ENCODE results near the gene NMT1. TPM values are rescaled to one million over a fixed set of nuclear protein-coding genes. Genes with fewer than 3 reads are reported as not detected.

The NMT1 gene
- total RNA-seq, 2 experiments from 2014 or later = 61.1 to 62.2 TPM

DNA sequence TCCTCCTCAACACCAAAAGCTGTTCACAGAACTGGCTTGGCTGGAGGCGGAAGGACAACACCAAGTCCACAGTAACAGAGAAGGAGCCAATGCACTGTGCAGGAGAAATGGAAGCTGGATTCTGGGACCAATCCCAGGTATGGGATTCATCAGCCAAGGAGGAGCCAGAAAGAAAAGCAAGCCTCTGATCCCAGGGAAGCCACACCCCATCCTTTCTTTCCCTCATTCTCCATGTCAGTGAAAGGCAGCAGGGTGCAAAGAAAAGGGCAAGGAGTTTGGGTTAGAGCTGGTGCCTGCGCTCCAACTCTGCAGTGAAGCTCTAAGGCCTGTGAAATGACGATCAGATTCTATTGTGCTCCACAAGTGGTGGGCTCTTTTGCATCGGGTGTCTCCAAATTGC is 20.7 kb upstream of the NMT1 start:
- Mint-ChIP-seq H3K9me3 (no peaks in the 10 kb centered on the region), H3K36me3 (ENCODE audit: low read depth) (peaks cover 8% of the 10 kb centered on the region), H3K4me1 (ENCODE audit: low read depth) (peaks cover 8% of the 10 kb centered on the region), H3K27ac (no peak overlapping the region), H3K27me3 (no peaks in the 10 kb centered on the region), H3K4me3 (no peak overlapping the region)
- peaks cover 23% of the 10 kb centered on the region for H3K4me1 ChIP-seq (ENCODE audit: insufficient read depth, low read length)
- intact Hi-C loops (cut with DNase I, micrococcal nuclease) = no loop called here
- DNase-seq (no peak), ATAC-seq (ENCODE audit: poor library complexity) (no peak)
- no peaks in the 10 kb centered on the region for H3K9me3 ChIP-seq (ENCODE audit: control insufficient read depth in 1 of 2, insufficient read depth in 1 of 2, low read length in 2 of 2)
- no peak overlapping the region for H3K27ac ChIP-seq (ENCODE audit: low read depth in 1 of 2, low read length in 2 of 2)
- no peak overlapping the region for H3K4me3 ChIP-seq (ENCODE audit: low read length)
- H3K27me3 ChIP-seq (ENCODE audit: control insufficient read depth in 1 of 2, insufficient read depth in 2 of 2, low read length in 2 of 2) = no peaks in the 10 kb centered on the region
- ChIA-PET POLR2A (interaction anchor here (2.9 kb wide), 1 partner anchor 10 kb away, joined by 10 read pairs; the partner anchor contains the start of gene DCAKD), CTCF (no interaction called here)
- H3K36me3 ChIP-seq (ENCODE audit: insufficient read depth, low read length) = peaks cover 2% of the 10 kb centered on the region
- TF ChIP-seq, protein P1, sequence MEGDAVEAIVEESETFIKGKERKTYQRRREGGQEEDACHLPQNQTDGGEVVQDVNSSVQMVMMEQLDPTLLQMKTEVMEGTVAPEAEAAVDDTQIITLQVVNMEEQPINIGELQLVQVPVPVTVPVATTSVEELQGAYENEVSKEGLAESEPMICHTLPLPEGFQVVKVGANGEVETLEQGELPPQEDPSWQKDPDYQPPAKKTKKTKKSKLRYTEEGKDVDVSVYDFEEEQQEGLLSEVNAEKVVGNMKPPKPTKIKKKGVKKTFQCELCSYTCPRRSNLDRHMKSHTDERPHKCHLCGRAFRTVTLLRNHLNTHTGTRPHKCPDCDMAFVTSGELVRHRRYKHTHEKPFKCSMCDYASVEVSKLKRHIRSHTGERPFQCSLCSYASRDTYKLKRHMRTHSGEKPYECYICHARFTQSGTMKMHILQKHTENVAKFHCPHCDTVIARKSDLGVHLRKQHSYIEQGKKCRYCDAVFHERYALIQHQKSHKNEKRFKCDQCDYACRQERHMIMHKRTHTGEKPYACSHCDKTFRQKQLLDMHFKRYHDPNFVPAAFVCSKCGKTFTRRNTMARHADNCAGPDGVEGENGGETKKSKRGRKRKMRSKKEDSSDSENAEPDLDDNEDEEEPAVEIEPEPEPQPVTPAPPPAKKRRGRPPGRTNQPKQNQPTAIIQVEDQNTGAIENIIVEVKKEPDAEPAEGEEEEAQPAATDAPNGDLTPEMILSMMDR (IDR thresholded peaks at IDR 0.05) = no peak

DNA sequence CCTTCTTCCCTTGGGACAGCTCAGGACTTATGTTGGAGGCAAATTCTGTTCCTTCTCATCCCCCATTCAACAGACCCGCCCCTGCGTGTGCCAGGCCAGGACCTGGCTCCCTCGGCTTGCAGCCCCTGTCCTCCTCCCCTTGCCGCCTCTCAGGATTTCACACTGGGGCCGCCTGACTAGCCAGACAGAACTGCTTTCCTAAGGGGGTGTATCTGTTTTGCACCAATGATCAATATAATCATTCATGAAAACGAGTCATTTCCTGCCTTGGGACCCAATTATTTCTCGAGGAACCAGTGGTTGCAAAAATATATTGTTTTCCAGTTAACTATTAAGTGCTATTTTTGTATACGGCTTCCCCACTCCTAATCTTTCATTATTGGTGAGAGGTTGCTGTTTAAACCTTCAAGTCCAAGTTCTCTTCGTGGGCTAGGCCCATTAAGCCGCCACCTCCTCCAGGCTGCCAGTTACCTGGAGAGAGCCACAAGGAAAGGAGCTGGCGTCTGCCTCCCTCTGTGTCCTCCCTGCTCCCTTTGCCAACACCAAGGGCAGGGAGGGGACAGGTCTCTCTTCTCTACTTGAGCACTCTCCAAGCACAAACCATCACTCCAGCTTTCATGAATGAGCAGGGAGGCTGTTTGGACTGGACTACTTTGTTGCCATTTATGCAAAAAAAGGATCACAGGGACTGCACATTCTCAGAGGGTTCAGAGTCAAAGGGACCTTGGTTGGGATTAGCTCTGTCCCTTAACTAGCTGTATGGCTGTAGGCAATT is 18.6 kb upstream of the NMT1 start:
- TF ChIP-seq, protein P1 (IDR thresholded peaks at IDR 0.05) = no peak
- Histone ChIP-seq H3K36me3 (ENCODE audit: insufficient read depth, low read length) (peaks cover 5% of the 10 kb centered on the region), H3K27me3 (ENCODE audit: control insufficient read depth in 1 of 2, insufficient read depth in 2 of 2, low read length in 2 of 2) (no peaks in the 10 kb centered on the region), H3K4me3 (ENCODE audit: low read length) (no peak overlapping the region), H3K9me3 (ENCODE audit: control insufficient read depth in 1 of 2, insufficient read depth in 1 of 2, low read length in 2 of 2) (no peaks in the 10 kb centered on the region), H3K4me1 (ENCODE audit: insufficient read depth, low read length) (peaks cover 24% of the 10 kb centered on the region), H3K27ac (ENCODE audit: low read depth in 1 of 2, low read length in 2 of 2) (no peak overlapping the region)
- CTCF ChIA-PET = interaction anchor here (1.4 kb wide), 1 partner anchor 21 kb away, joined by 5 read pairs; no protein-coding TSS in a partner anchor
- intact Hi-C loops (cut with DNase I, micrococcal nuclease) = no loop called here
- no peak for ATAC-seq (ENCODE audit: poor library complexity)
- DNase-seq = no peak
- Mint-ChIP-seq H3K36me3 (ENCODE audit: low read depth) (no peaks in the 10 kb centered on the region), H3K27ac (peak overlapping the region; percentile 44), H3K9me3 (no peaks in the 10 kb centered on the region), H3K27me3 (no peaks in the 10 kb centered on the region), H3K4me1 (ENCODE audit: low read depth) (peaks cover 8% of the 10 kb centered on the region), H3K4me3 (no peak overlapping the region)
- POLR2A ChIA-PET = interaction anchor here (1.3 kb wide), 1 partner anchor 8 kb away, joined by 3 read pairs; no protein-coding TSS in a partner anchor

DNA sequence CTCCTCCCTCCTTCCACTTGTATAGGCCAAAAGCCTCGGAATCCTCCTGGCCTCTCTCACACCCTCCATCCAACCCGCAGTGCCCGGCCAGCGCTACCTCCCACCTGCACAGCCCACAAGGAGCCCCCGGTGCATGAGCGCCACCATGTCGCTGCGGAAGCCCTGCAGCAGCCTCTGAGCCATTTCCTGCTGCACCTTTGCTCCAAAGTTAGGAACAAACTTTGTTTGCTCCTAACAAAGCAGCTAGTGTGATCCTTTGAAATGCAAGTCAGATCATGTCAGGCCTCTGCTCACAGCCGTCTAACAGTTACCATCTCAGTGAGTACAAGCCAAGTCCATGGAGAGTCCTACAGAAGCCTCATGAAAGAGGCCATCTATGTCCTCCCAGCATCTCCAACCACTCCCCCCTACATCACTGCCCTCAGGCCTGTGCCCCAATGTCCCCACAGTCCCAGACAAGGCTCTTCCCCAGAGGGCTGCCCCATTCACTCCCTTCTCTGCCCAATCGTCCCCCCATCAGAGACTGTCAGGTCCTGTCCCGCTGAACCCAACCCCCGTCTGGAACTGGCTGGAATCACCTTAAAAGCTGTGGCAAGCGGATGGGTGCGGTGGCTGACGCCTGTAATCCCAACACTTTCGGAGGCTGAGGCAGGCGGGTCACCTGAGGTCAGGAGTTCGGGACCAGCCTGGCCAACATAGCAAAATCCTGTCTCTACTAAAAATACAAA is 17.1 kb upstream of the NMT1 start:
- TF ChIP-seq, protein P1 (IDR thresholded peaks at IDR 0.05) = no peak
- H3K27me3 Mint-ChIP-seq = no peaks in the 10 kb centered on the region
- ChIA-PET CTCF (interaction anchor here (1.5 kb wide), 1 partner anchor 92 kb away, joined by 3 read pairs; the partner anchor contains the start of gene ACBD4), POLR2A (interaction anchor here (1.3 kb wide), 1 partner anchor 7 kb away, joined by 3 read pairs; no protein-coding TSS in a partner anchor)
- H3K4me3 Mint-ChIP-seq = no peak overlapping the region
- Histone ChIP-seq H3K36me3 (ENCODE audit: insufficient read depth, low read length) (peaks cover 2% of the 10 kb centered on the region), H3K27ac (ENCODE audit: low read depth in 1 of 2, low read length in 2 of 2) (no peak overlapping the region), H3K27me3 (ENCODE audit: control insufficient read depth in 1 of 2, insufficient read depth in 2 of 2, low read length in 2 of 2) (no peaks in the 10 kb centered on the region), H3K9me3 (ENCODE audit: control insufficient read depth in 1 of 2, insufficient read depth in 1 of 2, low read length in 2 of 2) (no peaks in the 10 kb centered on the region), H3K4me3 (ENCODE audit: low read length) (no peak overlapping the region), H3K4me1 (ENCODE audit: insufficient read depth, low read length) (peaks cover 32% of the 10 kb centered on the region)
- no peaks in the 10 kb centered on the region for H3K9me3 Mint-ChIP-seq
- DNase-seq (no peak), ATAC-seq (ENCODE audit: poor library complexity) (no peak)
- H3K36me3 Mint-ChIP-seq (ENCODE audit: low read depth) = no peaks in the 10 kb centered on the region
- peak overlapping the region; percentile 20 for H3K27ac Mint-ChIP-seq
- intact Hi-C loops (cut with DNase I, micrococcal nuclease) = no loop called here
- peaks cover 11% of the 10 kb centered on the region for H3K4me1 Mint-ChIP-seq (ENCODE audit: low read depth)
